Activated CD4-positive, CD25-positive, alpha-beta regulatory T cell (primary cell): ENCODE results near the gene HOXB7.

ENCODE experiments used
- DNase-seq, 4 experiments: peaks; one replicate each; lab custom pipeline; 2025; lab: John Stamatoyannopoulos, UW

The HOXB7 gene

DNA sequence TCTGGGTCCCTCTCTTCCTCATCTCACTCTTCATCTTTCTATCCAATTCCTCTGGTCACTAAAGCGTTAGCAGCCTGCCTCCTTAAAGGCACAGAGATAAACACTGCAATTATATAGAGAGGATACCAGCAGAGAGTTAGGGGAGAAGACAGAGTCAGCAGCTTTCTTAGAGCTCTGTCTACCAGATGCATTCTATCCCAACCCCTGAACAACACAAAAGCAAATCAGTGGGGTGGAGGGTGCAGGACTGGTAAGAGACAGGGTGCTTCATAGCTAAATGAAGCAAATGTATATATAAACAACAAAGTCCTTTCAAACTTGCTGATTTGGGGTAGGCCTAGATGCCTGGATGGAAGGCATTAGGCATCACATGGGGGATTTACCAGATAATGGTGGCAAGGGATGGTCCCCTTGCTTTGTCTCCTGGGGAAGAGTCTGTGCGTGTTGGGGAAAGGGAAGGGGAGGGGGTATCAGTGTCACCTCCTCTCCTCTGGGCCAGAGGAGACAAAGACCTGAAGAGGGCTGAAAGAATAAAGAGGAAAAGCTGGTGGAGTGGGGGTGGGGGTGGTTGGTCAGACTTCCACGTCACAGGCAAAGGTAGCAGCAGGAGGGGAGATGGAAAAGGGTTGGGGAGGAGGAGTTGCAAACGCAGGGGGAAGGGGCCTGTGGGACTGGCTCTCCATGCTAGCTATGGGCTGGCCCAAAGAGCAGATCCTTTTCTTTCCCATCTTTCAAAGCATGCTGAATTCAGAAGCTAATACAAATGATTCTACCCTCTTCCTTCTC, 44.7 kb downstream of the HOXB7 start:
- no peak for DNase-seq

DNA sequence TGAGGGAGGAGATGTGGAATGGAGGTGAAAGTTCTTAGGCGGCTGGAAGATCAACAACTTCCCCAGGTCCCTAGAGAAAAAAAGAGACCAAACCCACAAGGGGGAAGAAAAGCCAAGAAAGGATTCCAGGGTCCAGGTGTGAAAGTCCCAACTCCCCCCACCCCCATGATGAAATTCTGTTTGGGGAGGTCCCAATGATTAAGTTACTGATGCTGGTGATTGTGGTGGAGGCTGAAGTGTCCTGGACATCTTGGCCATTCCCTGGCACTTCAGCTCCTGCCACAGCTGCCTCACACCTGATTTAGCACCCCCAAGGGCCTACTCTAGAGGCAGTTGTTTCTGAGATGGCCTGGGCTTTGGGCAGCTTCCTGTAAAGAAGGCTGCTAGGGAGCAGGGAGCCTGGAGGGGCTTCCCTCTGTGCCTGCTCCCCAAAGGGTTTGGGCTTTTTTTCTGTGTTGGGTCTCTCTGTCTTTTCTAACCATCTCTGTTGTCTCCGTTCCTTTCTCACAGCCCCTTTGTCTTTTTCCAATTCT, 45.7 kb downstream of the HOXB7 start:
- DNase-seq, result no peak

DNA sequence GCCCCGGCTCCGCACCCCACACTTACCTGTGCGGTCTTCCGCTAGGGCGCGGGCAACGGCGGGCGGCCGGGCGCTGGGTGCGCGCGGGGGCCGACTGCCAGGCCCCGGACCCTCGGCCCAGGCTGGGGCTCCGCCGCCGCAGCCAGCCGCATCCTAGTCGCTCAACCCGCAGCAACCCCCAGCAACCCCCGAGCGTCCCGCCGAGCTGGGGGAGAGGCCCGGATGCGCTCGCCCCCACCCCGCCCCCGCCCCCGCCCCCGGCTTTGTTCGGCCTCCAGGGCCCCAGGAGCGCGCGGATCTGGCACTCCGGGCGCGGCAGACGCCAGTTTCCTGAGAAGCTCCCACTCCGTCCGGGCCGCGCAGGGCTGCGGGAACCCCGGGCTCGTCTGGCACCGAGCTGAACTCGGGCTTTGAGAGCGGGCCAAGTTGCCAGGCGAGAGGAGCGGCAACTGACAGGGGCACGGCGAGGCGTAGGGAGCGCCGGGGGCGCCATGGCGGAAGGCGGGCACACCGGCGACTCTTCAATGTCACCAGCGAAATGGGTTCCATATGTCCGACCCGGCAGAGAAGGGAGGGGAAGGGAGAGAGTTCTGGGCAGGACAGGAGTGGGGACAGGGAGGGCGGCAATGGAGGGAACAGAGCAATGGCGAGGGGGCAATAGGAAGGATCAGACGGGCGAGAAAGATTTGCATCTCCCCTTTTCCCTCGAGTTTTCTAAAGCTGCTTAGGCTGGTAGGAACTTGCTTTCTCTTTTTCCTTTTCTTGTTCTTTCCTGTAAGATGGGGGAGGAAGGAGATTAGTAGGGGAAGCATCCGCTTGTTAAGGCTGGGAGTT, 46.4 kb downstream of the HOXB7 start:
- no peak for DNase-seq

DNA sequence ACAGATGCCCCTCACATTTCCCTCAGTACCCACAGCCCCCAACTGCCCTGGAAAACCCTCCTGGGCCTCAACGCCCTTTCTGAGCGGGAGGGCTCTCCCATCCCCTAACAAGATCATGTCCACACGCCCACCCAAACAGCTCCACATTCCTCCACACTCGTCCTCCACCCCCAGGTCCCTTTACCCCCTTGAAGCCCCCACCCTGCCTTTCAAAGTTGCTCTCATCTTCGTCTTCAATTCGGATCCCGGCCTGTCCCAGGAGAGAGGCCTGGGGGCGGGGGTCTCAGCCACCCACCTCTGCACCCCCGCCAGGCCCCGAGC, 47.0 kb downstream of the HOXB7 start:
- no peak for DNase-seq

DNA sequence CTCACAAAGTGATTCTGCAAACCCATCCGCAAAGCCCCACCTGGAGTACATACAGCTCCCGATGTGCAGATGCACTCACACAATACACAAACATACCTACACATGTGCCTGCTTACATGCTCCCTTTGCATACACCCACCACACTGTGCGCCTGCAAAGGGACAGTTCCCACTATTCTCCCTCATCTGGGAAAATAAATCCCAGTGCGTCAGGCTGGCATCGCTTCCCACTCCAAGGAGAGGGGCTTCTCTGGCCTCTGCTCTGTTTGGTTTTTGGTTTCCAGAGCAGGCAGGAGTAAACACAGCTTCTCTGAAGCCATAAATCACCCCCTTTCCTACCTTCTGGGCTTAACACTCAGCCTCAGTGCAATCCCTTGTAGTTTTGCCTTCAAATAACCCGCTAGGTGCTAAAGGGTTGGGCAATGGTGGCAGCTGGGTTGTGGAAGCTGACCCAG, 47.4 kb downstream of the HOXB7 start:
- no peak for DNase-seq

DNA sequence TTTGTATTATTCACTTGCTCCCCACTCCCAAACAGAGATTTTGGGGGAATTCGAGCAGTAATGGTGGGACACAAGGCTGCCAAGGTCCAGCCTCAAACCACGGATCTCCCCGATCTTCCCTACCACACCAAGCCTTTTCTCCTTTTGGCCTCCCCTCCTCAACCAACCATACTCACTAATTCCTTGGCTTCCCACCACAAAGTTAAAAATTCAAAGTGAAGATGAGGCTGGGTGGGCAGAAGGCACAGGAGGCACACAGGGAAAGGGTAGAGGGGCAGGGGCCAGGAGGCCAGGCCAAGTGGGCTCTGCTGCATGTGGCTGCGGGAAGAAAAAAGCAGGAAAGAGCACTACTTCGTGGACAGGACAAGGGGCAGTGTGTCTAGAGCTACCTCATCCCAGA, 47.9 kb downstream of the HOXB7 start:
- no peak for DNase-seq

DNA sequence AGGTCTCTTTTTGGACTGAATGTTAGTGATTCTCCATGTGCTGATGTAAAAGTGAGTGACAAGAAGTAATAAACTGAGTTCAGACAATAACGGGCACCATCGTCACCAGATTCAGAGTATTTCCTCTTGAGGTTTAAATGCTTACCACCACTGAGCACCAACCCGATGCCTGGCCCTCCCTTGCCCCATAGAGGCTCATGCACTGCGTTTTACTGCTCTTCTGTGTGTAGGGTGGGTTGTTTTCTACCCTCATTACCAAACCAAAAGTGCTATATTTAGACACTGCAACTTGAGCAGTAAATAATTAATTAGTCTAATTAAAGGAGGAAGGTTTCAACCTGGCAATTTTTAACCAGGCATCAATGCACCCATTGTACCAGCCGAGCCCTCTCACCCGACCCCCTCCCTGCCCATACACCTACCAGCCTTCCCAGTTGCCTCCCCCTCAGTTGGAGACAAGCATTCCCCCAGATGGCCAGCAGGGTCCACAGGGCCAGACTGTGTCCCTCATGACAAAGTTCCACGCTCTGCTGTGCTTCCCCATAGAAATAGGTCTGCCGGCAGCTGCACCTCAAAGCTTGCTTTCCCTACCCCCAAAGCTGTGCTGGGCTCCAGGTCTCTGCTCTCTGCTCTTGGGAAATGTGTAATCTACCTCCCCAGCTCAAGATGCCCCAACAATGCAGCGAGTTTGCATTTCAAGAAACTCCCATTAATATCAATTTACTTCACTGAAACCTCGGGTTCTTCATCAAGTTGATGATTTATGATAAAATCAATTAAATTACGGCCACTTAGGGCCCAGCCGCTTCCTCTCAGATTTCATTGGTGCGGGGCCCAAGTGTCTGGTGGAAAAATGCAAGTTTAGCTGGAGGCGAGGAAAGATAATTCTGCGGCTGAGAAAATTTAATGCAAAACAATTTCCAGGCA, 48.7 kb downstream of the HOXB7 start:
- no peak for DNase-seq

DNA sequence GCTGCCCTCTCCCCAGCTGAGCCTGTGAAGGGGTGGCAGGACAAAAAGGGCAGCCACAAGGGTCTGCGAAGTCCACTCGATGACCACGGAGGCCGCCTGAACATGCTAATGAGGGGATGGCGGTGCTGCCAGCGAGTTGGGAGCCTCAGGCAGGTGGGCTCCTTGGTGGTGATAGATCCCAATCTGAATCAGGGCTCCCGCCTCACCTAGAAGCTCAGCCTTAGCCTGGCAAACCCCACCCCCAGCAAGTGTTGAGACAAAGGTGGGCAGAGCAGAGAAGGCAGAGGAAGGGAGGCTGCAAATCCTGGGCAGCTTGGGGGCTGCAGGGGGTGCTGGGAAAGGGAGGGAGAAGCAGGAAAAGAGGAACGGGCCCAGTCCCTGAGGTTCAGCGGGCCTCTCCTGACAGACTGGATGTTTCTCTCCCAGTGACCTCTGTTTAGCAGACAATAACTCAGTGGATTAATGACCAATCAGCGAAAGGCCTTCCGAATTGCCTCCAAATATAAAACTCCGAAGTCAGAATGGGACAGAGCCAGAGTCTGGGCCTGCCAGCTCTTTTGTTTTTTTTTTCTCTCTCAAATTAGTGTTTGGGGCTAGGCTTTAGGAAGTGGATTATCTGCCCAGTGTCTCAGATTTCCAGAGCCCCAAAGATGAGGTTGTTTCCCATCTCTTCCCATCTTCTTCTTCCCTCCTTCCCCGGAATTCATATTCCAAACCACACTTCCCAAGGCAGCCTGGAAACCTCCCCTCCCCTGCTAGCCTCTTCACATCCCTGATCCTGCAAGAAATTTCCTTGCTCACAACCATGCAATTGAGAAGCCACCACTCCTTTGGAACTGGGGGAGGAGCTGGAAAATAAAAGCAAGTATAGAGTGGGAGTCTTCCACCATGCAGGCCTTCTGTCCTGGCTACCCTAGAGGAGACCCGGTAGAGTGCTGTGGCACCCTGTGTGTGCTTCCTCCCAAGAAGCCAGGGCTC, 50.7 kb downstream of the HOXB7 start:
- no peak for DNase-seq

DNA sequence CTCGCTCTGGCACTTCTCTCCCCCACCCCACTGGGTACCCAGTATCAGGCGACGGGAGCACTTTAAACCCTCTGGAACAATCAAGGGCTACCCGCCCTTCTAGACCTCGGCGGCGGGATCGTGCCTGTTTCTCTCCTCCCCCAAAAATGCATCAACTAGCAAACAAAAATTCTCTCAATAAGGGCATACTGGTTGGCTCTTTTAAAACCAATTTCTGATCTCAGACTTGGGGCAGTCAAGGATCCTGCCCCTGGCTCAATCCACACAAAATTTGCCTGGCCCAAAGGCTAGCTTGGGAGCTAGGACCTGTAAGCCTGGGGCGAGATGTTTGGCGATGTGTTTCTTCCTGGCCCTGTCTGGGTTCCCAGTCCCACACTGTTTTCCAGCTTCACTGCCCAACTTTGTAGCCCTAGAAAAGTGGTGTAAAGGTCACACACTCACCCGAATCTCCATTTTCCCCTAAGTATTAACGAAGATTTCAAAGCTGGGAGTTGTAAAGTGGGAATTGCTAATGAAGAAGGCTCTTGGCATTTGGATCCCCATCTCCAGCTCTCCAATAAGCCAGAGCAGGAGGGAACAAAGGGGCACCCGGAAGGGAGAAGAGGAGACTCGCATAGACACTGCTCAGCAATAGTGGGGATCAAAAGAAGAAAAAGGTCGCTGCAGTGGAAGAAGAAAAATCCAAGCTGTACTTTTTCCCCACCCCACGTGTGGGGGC, 51.5 kb downstream of the HOXB7 start:
- no peak for DNase-seq

DNA sequence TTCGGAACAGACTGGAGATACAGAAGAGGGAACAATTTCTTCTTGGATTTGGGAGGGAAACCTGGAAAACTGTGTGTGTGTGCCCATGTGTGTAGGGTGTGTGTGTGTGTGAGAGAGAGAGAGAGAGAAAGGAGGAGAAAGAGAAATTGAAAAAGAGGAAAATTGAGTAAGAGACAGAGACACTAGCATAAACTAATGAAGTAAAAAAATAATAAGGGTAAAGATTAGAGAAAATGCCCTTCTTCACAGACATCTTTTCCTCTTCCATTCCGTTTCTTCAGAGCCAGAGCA, 52.0 kb downstream of the HOXB7 start:
- no peak for DNase-seq

DNA sequence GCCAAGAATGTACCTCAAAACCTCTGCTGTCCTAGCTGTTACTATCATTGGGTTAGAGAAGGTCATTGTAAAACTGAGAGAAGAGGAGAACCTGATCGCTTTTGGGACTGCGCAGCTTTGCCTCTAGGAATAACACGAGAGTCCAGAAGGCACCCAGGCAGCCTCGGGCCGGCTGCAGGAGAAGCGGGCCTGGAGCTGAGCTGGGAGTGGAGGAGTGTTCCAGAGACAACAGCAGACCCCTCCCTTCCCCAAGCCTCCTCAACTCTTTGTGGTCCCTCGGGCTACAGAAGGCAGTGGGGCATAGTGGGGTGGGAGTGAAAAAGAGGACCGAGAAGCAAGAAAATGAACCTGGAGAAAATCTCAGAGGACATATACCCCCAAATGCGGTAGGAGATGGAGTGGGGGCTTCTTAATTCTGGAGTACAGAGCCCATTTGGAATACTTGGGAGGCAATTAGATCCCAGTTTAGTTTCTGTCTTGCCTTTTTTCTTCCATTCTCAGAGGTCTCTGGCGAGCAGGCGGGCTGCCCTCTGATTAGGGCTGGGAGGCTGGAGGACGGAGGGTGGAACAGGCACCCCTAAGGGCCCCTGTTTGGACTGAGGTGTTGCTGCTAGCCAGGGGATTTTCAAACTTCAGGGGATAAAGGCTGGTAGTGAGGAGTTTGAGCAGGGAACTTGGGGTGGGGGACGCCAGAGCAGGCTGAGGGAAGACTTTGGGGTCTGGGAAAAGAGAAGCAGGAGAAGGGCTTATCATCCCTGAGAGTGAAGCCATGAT, 52.6 kb downstream of the HOXB7 start:
- DNase-seq, result no peak
